H9 (cell line): ENCODE data around the gene TMCO4. TPM values are rescaled to one million over a fixed set of nuclear protein-coding genes. Genes with fewer than 3 reads are reported as not detected.

Source experiments
- DNase-seq: peaks from one replicate; pipeline ENCODE4 v3.0.0-alpha.2; 2017
- H2AFZ ChIP-seq: one replicate; pipeline ENCODE4 v1.6.1; 2013; ENCODE audit warnings: mild to moderate bottlenecking, low read length, control low read depth, moderate library complexity
- H2AK5ac ChIP-seq: 2 replicates; pipeline ENCODE4 v1.6.1; 2013; ENCODE audit warnings: low read length, control low read depth, mixed read lengths; ENCODE audit not compliant: insufficient read length
- H2BK120ac ChIP-seq: one replicate; pipeline ENCODE4 v1.6.1; 2013; ENCODE audit warnings: low read depth, mild to moderate bottlenecking, low read length, control low read depth, inconsistent platforms; ENCODE audit not compliant: poor library complexity, severe bottlenecking
- H2BK12ac ChIP-seq: 2 replicates; pipeline ENCODE4 v1.6.1; 2013; ENCODE audit warnings: low read length, control low read depth, mixed read lengths, low read depth; ENCODE audit not compliant: insufficient read length
- H2BK15ac ChIP-seq: 2 replicates; pipeline ENCODE4 v1.6.1; 2013; ENCODE audit warnings: low read depth, low read length, control low read depth
- H2BK20ac ChIP-seq: one replicate; pipeline ENCODE4 v1.6.1; 2013; ENCODE audit warnings: low read depth, mild to moderate bottlenecking, low read length, control low read depth, inconsistent platforms; ENCODE audit not compliant: poor library complexity, severe bottlenecking
- H2BK5ac ChIP-seq: 2 replicates; pipeline ENCODE4 v1.6.1; 2013; ENCODE audit warnings: low read length, control low read depth, mixed read lengths; ENCODE audit not compliant: insufficient read length
- H3K14ac ChIP-seq: 2 replicates; pipeline ENCODE4 v1.6.1; 2013; ENCODE audit warnings: low read length, control low read depth; ENCODE audit not compliant: insufficient read depth
- H3K18ac ChIP-seq: 2 replicates; pipeline ENCODE4 v1.6.1; 2013; ENCODE audit warnings: low read depth, mild to moderate bottlenecking, mixed read lengths, low read length, control low read depth; ENCODE audit not compliant: insufficient read length
- H3K23ac ChIP-seq: 2 replicates; pipeline ENCODE4 v1.6.1; 2013; ENCODE audit warnings: low read length, control low read depth, mixed read lengths, low read depth; ENCODE audit not compliant: insufficient read length
- H3K23me2 ChIP-seq: 2 replicates; pipeline ENCODE4 v1.6.1; 2013; ENCODE audit warnings: low read depth, mild to moderate bottlenecking, mixed read lengths, low read length, control low read depth; ENCODE audit not compliant: insufficient read length, poor library complexity, severe bottlenecking
- H3K27ac ChIP-seq: 2 replicates; pipeline ENCODE4 v1.5.1; 2013; ENCODE audit warnings: low read length, control low read depth, mixed read lengths, low read depth; ENCODE audit not compliant: insufficient read length
- H3K27me3 ChIP-seq: 2 replicates; pipeline ENCODE4 v1.6.1; 2013; ENCODE audit warnings: low read length, control low read depth, inconsistent platforms; ENCODE audit not compliant: insufficient read depth
- H3K4ac ChIP-seq: 2 replicates; pipeline ENCODE4 v1.6.1; 2013; ENCODE audit warnings: low read depth, mild to moderate bottlenecking, control low read depth, inconsistent platforms, low read length, moderate library complexity
- H3K4me1 ChIP-seq: 2 replicates; pipeline ENCODE4 v1.6.1; 2013; ENCODE audit warnings: low read length, control low read depth, inconsistent platforms; ENCODE audit not compliant: insufficient read depth
- H3K4me2 ChIP-seq: 2 replicates; pipeline ENCODE4 v1.6.1; 2013; ENCODE audit warnings: low read length, control low read depth, mixed read lengths; ENCODE audit not compliant: insufficient read length, insufficient read depth
- H3K56ac ChIP-seq: 2 replicates; pipeline ENCODE4 v1.6.1; 2013; ENCODE audit warnings: low read depth, mild to moderate bottlenecking, mixed read lengths, low read length, control low read depth; ENCODE audit not compliant: insufficient read length
- H3K79me1 ChIP-seq: 2 replicates; pipeline ENCODE4 v1.6.1; 2013; ENCODE audit warnings: low read depth, mild to moderate bottlenecking, moderate library complexity, low read length, control low read depth, inconsistent platforms; ENCODE audit not compliant: insufficient read depth, poor library complexity, severe bottlenecking
- H3K79me2 ChIP-seq: 2 replicates; pipeline ENCODE4 v1.6.1; 2013; ENCODE audit warnings: low read length, control low read depth, inconsistent platforms; ENCODE audit not compliant: insufficient read depth
- H3K9ac ChIP-seq: 2 replicates; pipeline ENCODE4 v1.6.1; 2013; ENCODE audit warnings: low read length, control low read depth, mixed read lengths; ENCODE audit not compliant: insufficient read length; ENCODE audit errors: extremely low read depth
- H3K9me3 ChIP-seq: one replicate; pipeline ENCODE4 v1.6.1; 2013; ENCODE audit warnings: low read depth, low read length, inconsistent platforms; ENCODE audit not compliant: control insufficient read depth
- H3T11ph ChIP-seq: one replicate; pipeline ENCODE4 v1.6.1; 2013; ENCODE audit warnings: mild to moderate bottlenecking, low read length, control low read depth, inconsistent platforms
- H4K20me1 ChIP-seq: one replicate; pipeline ENCODE4 v1.6.1; 2013; ENCODE audit not compliant: control insufficient read depth, insufficient read length, insufficient read depth
- H4K5ac ChIP-seq: 2 replicates; pipeline ENCODE4 v1.6.1; 2013; ENCODE audit warnings: low read depth, mild to moderate bottlenecking, mixed read lengths, low read length, control low read depth; ENCODE audit not compliant: insufficient read length
- H4K8ac ChIP-seq: replicated peaks from 2 replicates; pipeline ENCODE4 v1.6.1; 2013; ENCODE audit warnings: low read length, control low read depth, mixed read lengths, low read depth; ENCODE audit not compliant: insufficient read length
- H4K91ac ChIP-seq: 2 replicates; pipeline ENCODE4 v1.6.1; 2013; ENCODE audit warnings: low read depth, mild to moderate bottlenecking, moderate library complexity, mixed read lengths, low read length, control low read depth; ENCODE audit not compliant: insufficient read length
- H3K27ac Mint-ChIP-seq, 3 experiments: 2 replicates in 2 of 3; 3 replicates in 1 of 3; pipeline ENCODE4 v1.8.0; 2020 to 2021; ENCODE audit warnings: mixed read lengths in 3 of 3, mild to moderate bottlenecking in 1 of 3, moderate library complexity in 1 of 3
- H3K27me3 Mint-ChIP-seq: 2 replicates; pipeline ENCODE4 v1.8.0; 2021; ENCODE audit warnings: low read depth, mild to moderate bottlenecking, moderate library complexity, mixed read lengths
- H3K36me3 Mint-ChIP-seq, 3 experiments: 2 replicates in 2 of 3; 3 replicates in 1 of 3; pipeline ENCODE4 v1.8.0; 2020 to 2021; ENCODE audit warnings: low read depth in 3 of 3, mixed read lengths in 3 of 3; ENCODE audit not compliant: insufficient read depth in 1 of 3
- H3K4me1 Mint-ChIP-seq, 2 experiments: 2 replicates each; pipeline ENCODE4 v1.8.0; 2020; ENCODE audit warnings: mixed read lengths in 2 of 2
- H3K4me3 Mint-ChIP-seq, 2 experiments: 2 replicates in 1 of 2; 3 replicates in 1 of 2; pipeline ENCODE4 v1.8.0; 2020 to 2021; ENCODE audit warnings: mild to moderate bottlenecking in 2 of 2, mixed read lengths in 2 of 2, moderate library complexity in 1 of 2
- H3K9me3 Mint-ChIP-seq, 2 experiments: 2 replicates in 1 of 2; 3 replicates in 1 of 2; pipeline ENCODE4 v1.8.0; 2020; ENCODE audit warnings: mild to moderate bottlenecking in 2 of 2, mixed read lengths in 2 of 2, moderate library complexity in 1 of 2
- CTCF ChIP-seq: fragments of 200-600 bp; sonication (generic); conservative IDR thresholded peaks from 3 replicates; pipeline ENCODE4 v1.8.0; 2021; ENCODE audit warnings: antibody characterized with exemption, mild to moderate bottlenecking
- WGBS: extraction: QIAGEN DNeasy Blood & Tissue Kit; methylation state at CpG from one replicate; pipeline ENCODE4 v1.1.7; 2013; ENCODE audit warnings: missing lambda C conversion rate, low lambda C conversion rate, mixed read lengths; ENCODE audit not compliant: insufficient read length; ENCODE audit errors: extremely low coverage; 5-methylcytosine and 5-hydroxymethylcytosine counted together
- total RNA-seq: library from RNA; stranded (reverse); gene quantifications from 2 replicates; pipeline ENCODE4 v1.2.1, GENCODE V29; 2021

TMCO4 gene
- total RNA-seq, 1 experiment from 2014 or later: 4.0 TPM

- peaks cover 31% of the 10 kb centered on the region for H3K27me3 Mint-ChIP-seq
- H3K36me3 Mint-ChIP-seq: no peaks in the 10 kb centered on the region; a peak in 2 of 7 replicates
- H4K20me1 ChIP-seq: no peaks in the 10 kb centered on the region
- no peak overlapping the region for H3K9ac ChIP-seq
- no peak for TF ChIP-seq CTCF
- H2AK5ac ChIP-seq: no peak overlapping the region
- no peak for DNase-seq
- H3K18ac ChIP-seq: no peak overlapping the region
- H3K79me2 ChIP-seq: no peaks in the 10 kb centered on the region
- peaks cover 9% of the 10 kb centered on the region; the same call in 1 of the 2 replicates for H3K27me3 ChIP-seq
- H3K4ac ChIP-seq: no peak overlapping the region
- H2BK20ac ChIP-seq: no peak overlapping the region
- H3K27ac ChIP-seq: no peak overlapping the region
- no peak overlapping the region for H3K4me3 Mint-ChIP-seq
- no peak overlapping the region for H4K8ac ChIP-seq
- H3K9me3 Mint-ChIP-seq: peaks cover 0 to 3% of the 10 kb centered on the region in 2 experiments; a peak in 1 of 5 replicates
- H2BK15ac ChIP-seq: no peak overlapping the region
- H4K91ac ChIP-seq: no peak overlapping the region
- peaks cover 19% of the 10 kb centered on the region for H3K23me2 ChIP-seq
- no CpG with 5 or more reads among the region's 14 CpGs for WGBS
- no peak overlapping the region for H4K5ac ChIP-seq
- H3T11ph ChIP-seq: no peak overlapping the region
- H2BK5ac ChIP-seq: no peak overlapping the region
- H3K4me1 ChIP-seq: no peaks in the 10 kb centered on the region
- H3K9me3 ChIP-seq: no peaks in the 10 kb centered on the region
- no peak overlapping the region for H2BK120ac ChIP-seq
- H3K4me1 Mint-ChIP-seq: peaks cover 9 to 20% of the 10 kb centered on the region in 2 experiments
- H3K27ac Mint-ChIP-seq: no peak overlapping the region
- H2BK12ac ChIP-seq: no peak overlapping the region
- H2AFZ ChIP-seq: no peak overlapping the region
- H3K23ac ChIP-seq: no peak overlapping the region
- no peak overlapping the region for H3K56ac ChIP-seq
- H3K4me2 ChIP-seq: no peak overlapping the region
- H3K79me1 ChIP-seq: no peaks in the 10 kb centered on the region
- H3K14ac ChIP-seq: no peak overlapping the region
Measured at GRCh38 chr1:19648239-19648638, 151.5 kb downstream of the TMCO4 start.
